Astrocyte (in vitro differentiated cells and primary cell): ENCODE data around the gene NR2F1.

ENCODE experiments used
- CTCF ChIP-seq: IDR thresholded peaks from 2 replicates; pipeline ENCODE4 v1.5.1; 2011; ENCODE audit warnings: low read depth, mild to moderate bottlenecking, inconsistent platforms, low read length, moderate library complexity; ENCODE audit not compliant: insufficient read depth
- EZH2 ChIP-seq: IDR thresholded peaks from 2 replicates; pipeline ENCODE4 v1.6.1; 2012; ENCODE audit warnings: mild to moderate bottlenecking, low read length, inconsistent platforms; ENCODE audit not compliant: insufficient read depth

- TF ChIP-seq CTCF = no peak
- no peak for TF ChIP-seq EZH2
Observed at GRCh38 chr5:93596310-93596675, 13.3 kb downstream of the NR2F1 start.
